Measurements from ENCODE around the gene DES.

- TF ChIP-seq CTCF (IDR thresholded peaks at IDR 0.05) (no peak), POLR2A (IDR thresholded peaks at IDR 0.05) (no peak)
These were observed 3.3 kb upstream of the DES start for GRCh38 chr2:219414857-219415256.
